A673 (cell line): Measurements from ENCODE around the gene ABCB1. TPM values are rescaled to one million over a fixed set of nuclear protein-coding genes. Genes with fewer than 3 reads are reported as not detected.

Experiments
- BruUV-seq: library from RNA; stranded (reverse); fragments of 400-500 nt; replicated peaks from 2 replicates; lab custom pipeline; 2021; lab: Mats Ljungman, UMichigan
- CTCF ChIA-PET: fragments of 300-600 bp; sonication (Branson Sonifier 250); formaldehyde crosslinking; loops from one replicate; lab custom pipeline; 2022; ENCODE audit warnings: antibody characterized with exemption; lab: Charles Lee
- POLR2A ChIA-PET: fragments of 300-600 bp; sonication (Branson Sonifier 250); formaldehyde crosslinking; loops from one replicate; lab custom pipeline; 2022; ENCODE audit warnings: antibody characterized with exemption; ENCODE audit not compliant: low non-redundant PET; lab: Charles Lee
- DNase-seq: peaks from one replicate; pipeline ENCODE4 v3.0.0-alpha.2; 2015; ENCODE audit warnings: low spot score
- H3K27ac ChIP-seq: fragments of 200-600 bp; sonication (generic); 2 replicates; pipeline ENCODE4 v1.5.1; 2016; ENCODE audit warnings: mixed run types, low read depth, mild to moderate bottlenecking, mixed read lengths, antibody characterized with exemption, low read length; ENCODE audit not compliant: poor library complexity, severe bottlenecking
- H3K27me3 ChIP-seq: fragments of 200-600 bp; sonication (generic); replicated peaks from 2 replicates; pipeline ENCODE4 v1.6.1; 2017; ENCODE audit warnings: mixed run types, low read depth, mild to moderate bottlenecking, mixed read lengths, antibody characterized with exemption, low read length; ENCODE audit not compliant: insufficient read depth, poor library complexity
- H3K36me3 ChIP-seq: fragments of 200-600 bp; sonication (generic); 2 replicates; pipeline ENCODE4 v1.6.1; 2016; ENCODE audit warnings: mixed run types, mild to moderate bottlenecking, mixed read lengths, antibody characterized with exemption, low read length; ENCODE audit not compliant: insufficient read depth, poor library complexity, severe bottlenecking
- H3K4me1 ChIP-seq: fragments of 200-600 bp; sonication (generic); 2 replicates; pipeline ENCODE4 v1.6.1; 2017; ENCODE audit warnings: mixed run types, mild to moderate bottlenecking, mixed read lengths, antibody characterized with exemption, low read length; ENCODE audit not compliant: insufficient read depth, poor library complexity, severe bottlenecking
- H3K4me3 ChIP-seq: fragments of 200-600 bp; sonication (generic); 2 replicates; pipeline ENCODE4 v1.5.1; 2016; ENCODE audit warnings: low read depth, mixed run types, mild to moderate bottlenecking, mixed read lengths, low read length; ENCODE audit not compliant: poor library complexity, severe bottlenecking
- H3K9me3 ChIP-seq: fragments of 200-600 bp; sonication (generic); 2 replicates; pipeline ENCODE4 v1.6.1; 2016; ENCODE audit warnings: mixed run types, low read depth, mild to moderate bottlenecking, mixed read lengths, antibody characterized with exemption, low read length; ENCODE audit not compliant: poor library complexity, severe bottlenecking
- CTCF ChIP-seq: fragments of 300-800, 200-600 bp; sonication (generic); conservative IDR thresholded peaks from 2 replicates; pipeline ENCODE4 v1.5.1; 2017; ENCODE audit warnings: low read depth, mild to moderate bottlenecking, antibody characterized with exemption, low read length, moderate library complexity, mixed read lengths
- EZH2 ChIP-seq: fragments of 200-600 bp; sonication (generic); IDR thresholded peaks from 2 replicates; pipeline ENCODE4 v1.6.1; 2017; ENCODE audit warnings: borderline replicate concordance, low read depth, mild to moderate bottlenecking, mixed read lengths, antibody characterized with exemption, low read length; ENCODE audit not compliant: poor library complexity, severe bottlenecking
- intact Hi-C: fragments of 100-400 bp; cut with micrococcal nuclease; formaldehyde crosslinking; loops from one replicate; pipeline ENCODE4 v1.10.0; 2022; ENCODE audit not compliant: unreplicated experiment
- total RNA-seq: library from RNA; stranded (reverse); gene quantifications from 2 replicates; pipeline ENCODE4 v1.2.3, GENCODE V29; 2021

Gene ABCB1
- total RNA-seq, 1 experiment from 2014 or later: not detected

- Histone ChIP-seq H3K27me3 (no peaks in the 10 kb centered on the region), H3K9me3 (no peaks in the 10 kb centered on the region), H3K4me3 (no peak overlapping the region), H3K27ac (no peak overlapping the region), H3K4me1 (no peaks in the 10 kb centered on the region), H3K36me3 (no peaks in the 10 kb centered on the region)
- BruUV-seq: no TSS peak
- POLR2A ChIA-PET: no interaction called here
- no peak for DNase-seq
- CTCF ChIA-PET: no interaction called here
- intact Hi-C loops: no loop called here
- no peak for TF ChIP-seq CTCF
- no peak for TF ChIP-seq EZH2
These were observed 86.8 kb downstream of the ABCB1 start for GRCh38 chr7:87513735-87514335.

GRCh38 chr7:87512906-87513305, 87.8 kb downstream of the ABCB1 start:
- Histone ChIP-seq H3K4me1 (no peaks in the 10 kb centered on the region), H3K36me3 (no peaks in the 10 kb centered on the region), H3K4me3 (no peak overlapping the region), H3K27me3 (no peaks in the 10 kb centered on the region), H3K9me3 (no peaks in the 10 kb centered on the region), H3K27ac (no peak overlapping the region)
- no peak for TF ChIP-seq CTCF
- TF ChIP-seq EZH2: no peak
- ChIA-PET CTCF (no interaction called here), POLR2A (no interaction called here)
- DNase-seq: no peak
- intact Hi-C loops: no loop called here
- no TSS peak for BruUV-seq

DNA sequence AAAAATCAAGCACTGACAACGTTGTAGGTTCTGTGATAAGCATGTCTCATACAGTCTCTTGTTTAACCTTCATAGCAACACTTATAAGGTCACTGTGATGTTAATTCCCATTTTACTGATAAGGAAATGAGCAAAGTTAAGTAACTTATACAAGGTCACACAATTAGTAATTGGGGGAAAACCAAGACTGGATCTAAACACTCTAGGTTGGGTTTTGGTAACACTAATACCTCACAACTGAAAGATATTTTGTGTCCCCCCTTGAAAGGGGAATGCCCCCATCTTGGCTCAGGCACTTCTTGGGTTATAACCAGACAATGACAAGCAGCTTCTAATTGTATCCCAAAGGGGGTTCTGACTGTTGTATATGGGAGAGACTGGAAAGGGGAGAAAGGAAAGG, 89.2 kb downstream of the ABCB1 start:
- ChIA-PET POLR2A (no interaction called here), CTCF (no interaction called here)
- intact Hi-C loops: no loop called here
- Histone ChIP-seq H3K27me3 (no peaks in the 10 kb centered on the region), H3K4me1 (no peaks in the 10 kb centered on the region), H3K9me3 (no peaks in the 10 kb centered on the region), H3K36me3 (no peaks in the 10 kb centered on the region), H3K4me3 (no peak overlapping the region), H3K27ac (no peak overlapping the region)
- no TSS peak for BruUV-seq
- no peak for DNase-seq
- no peak for TF ChIP-seq CTCF
- no peak for TF ChIP-seq EZH2
